Measurements from ENCODE around the gene PNCK. TPM values are rescaled to one million over a fixed set of nuclear protein-coding genes. Genes with fewer than 3 reads are reported as not detected.

PNCK gene
- total RNA-seq, 1 experiment from 2014 or later, result 26.8 TPM

DNA sequence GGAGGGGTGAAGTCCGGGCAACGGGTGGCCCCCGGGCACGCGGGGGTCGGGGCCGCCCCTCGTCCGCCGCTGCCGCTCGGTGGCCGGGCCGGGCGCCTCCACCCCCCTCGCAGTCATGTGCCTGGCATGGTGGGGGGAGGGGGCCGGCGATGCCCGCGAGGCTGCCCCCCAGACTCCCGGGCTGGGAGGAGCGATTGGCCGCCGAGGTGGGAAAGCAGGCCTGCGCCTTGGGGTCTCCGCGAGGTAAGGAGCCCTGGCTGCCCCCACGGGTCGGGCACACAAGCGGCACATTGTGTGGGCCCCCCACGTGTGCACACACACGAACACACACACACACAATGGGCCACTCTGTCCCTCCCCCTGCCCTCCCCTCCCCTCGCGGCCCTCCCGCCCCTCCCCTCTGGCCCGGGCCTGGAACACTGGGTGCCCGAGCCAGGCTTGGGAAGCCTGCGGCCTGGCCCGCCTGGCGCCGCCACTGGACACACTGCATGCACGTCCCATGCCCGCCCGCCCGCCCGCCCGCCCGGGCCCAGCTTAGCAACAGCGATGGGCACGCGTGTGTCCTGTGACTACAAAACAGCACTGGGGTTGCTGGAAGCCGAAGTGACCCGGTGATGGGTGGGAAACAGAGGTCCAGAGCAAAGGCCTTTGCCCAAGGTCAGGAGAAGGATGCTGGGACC is 15.4 kb upstream of the PNCK start:
- no peak overlapping the region for H2BK120ac ChIP-seq (ENCODE audit: low read depth, low read length, poor library complexity, severe bottlenecking)
- no peak overlapping the region for H3K56ac ChIP-seq (ENCODE audit: insufficient read length, low read depth, low read length)
- Mint-ChIP-seq H3K27ac (no peak overlapping the region), H3K4me3 (peak overlapping the region; percentile 65 to 74; a peak in 4 of 5 replicates), H3K36me3 (ENCODE audit: insufficient read depth in 1 of 3, low read depth in 3 of 3) (peaks cover 15 to 41% (median 40%) of the 10 kb centered on the region in 3 experiments; a peak in 6 of 7 replicates), H3K9me3 (peaks cover 26 to 52% of the 10 kb centered on the region in 2 experiments), H3K4me1 (peaks cover 9 to 15% of the 10 kb centered on the region in 2 experiments), H3K27me3 (ENCODE audit: low read depth) (0 out of 2 replicates have a peak, but pooled peaks cover 2% of the 10 kb centered on the region)
- peaks cover 5% of the 10 kb centered on the region for H4K20me1 ChIP-seq (ENCODE audit: control insufficient read depth, insufficient read depth, insufficient read length)
- no peaks in the 10 kb centered on the region for H3K23me2 ChIP-seq (ENCODE audit: insufficient read length, low read depth, low read length, poor library complexity, severe bottlenecking)
- no peak overlapping the region for H2AFZ ChIP-seq (ENCODE audit: low read length)
- H3K27ac ChIP-seq (ENCODE audit: insufficient read length, low read depth, low read length), result no peak overlapping the region
- no peaks in the 10 kb centered on the region; the same call in 1 of the 2 replicates for H3K79me2 ChIP-seq (ENCODE audit: insufficient read depth, low read length)
- peak overlapping the region; percentile 54 for H3K4me2 ChIP-seq (ENCODE audit: insufficient read depth, insufficient read length, low read length)
- no peak overlapping the region for H3K9ac ChIP-seq (ENCODE audit: extremely low read depth, insufficient read length, low read length)
- no peak overlapping the region for H4K8ac ChIP-seq (replicated peaks; ENCODE audit: insufficient read length, low read depth, low read length)
- no peak overlapping the region for H2BK12ac ChIP-seq (ENCODE audit: insufficient read length, low read depth, low read length)
- no peak for DNase-seq
- no peaks in the 10 kb centered on the region for H3K79me1 ChIP-seq (ENCODE audit: insufficient read depth, low read depth, low read length, poor library complexity, severe bottlenecking)
- H3K9me3 ChIP-seq (ENCODE audit: control insufficient read depth, low read depth, low read length), result peaks cover 6% of the 10 kb centered on the region
- H2BK20ac ChIP-seq (ENCODE audit: low read depth, low read length, poor library complexity, severe bottlenecking), result no peak overlapping the region
- H3T11ph ChIP-seq (ENCODE audit: low read length), result no peak overlapping the region
- no peaks in the 10 kb centered on the region; the same call in 1 of the 2 replicates for H3K4me1 ChIP-seq (ENCODE audit: insufficient read depth, low read length)
- H3K23ac ChIP-seq (ENCODE audit: insufficient read length, low read depth, low read length), result no peak overlapping the region
- H2BK15ac ChIP-seq (ENCODE audit: low read depth, low read length), result no peak overlapping the region
- H4K5ac ChIP-seq (ENCODE audit: insufficient read length, low read depth, low read length), result no peak overlapping the region
- H4K91ac ChIP-seq (ENCODE audit: insufficient read length, low read depth, low read length), result no peak overlapping the region
- no peak overlapping the region for H2AK5ac ChIP-seq (ENCODE audit: insufficient read length, low read length)
- H2BK5ac ChIP-seq (ENCODE audit: insufficient read length, low read length), result no peak overlapping the region
- no peaks in the 10 kb centered on the region for H3K27me3 ChIP-seq (ENCODE audit: insufficient read depth, low read length)
- no peak overlapping the region for H3K18ac ChIP-seq (ENCODE audit: insufficient read length, low read depth, low read length)
- no peak overlapping the region for H3K14ac ChIP-seq (ENCODE audit: insufficient read depth, low read length)
- WGBS (ENCODE audit: extremely low coverage, insufficient read length, low lambda C conversion rate), result no CpG with 5 or more reads among the region's 53 CpGs
- TF ChIP-seq, protein P1, sequence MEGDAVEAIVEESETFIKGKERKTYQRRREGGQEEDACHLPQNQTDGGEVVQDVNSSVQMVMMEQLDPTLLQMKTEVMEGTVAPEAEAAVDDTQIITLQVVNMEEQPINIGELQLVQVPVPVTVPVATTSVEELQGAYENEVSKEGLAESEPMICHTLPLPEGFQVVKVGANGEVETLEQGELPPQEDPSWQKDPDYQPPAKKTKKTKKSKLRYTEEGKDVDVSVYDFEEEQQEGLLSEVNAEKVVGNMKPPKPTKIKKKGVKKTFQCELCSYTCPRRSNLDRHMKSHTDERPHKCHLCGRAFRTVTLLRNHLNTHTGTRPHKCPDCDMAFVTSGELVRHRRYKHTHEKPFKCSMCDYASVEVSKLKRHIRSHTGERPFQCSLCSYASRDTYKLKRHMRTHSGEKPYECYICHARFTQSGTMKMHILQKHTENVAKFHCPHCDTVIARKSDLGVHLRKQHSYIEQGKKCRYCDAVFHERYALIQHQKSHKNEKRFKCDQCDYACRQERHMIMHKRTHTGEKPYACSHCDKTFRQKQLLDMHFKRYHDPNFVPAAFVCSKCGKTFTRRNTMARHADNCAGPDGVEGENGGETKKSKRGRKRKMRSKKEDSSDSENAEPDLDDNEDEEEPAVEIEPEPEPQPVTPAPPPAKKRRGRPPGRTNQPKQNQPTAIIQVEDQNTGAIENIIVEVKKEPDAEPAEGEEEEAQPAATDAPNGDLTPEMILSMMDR (conservative IDR thresholded peaks at IDR 0.05), result no peak
- no peak overlapping the region for H3K4ac ChIP-seq (ENCODE audit: low read depth, low read length)
